Stimulated activated CD8-positive, alpha-beta memory T cell treated with anti-CD3 and anti-CD28 coated beads, Interleukin-2, amount 100 ng/mL, for 1 hour (primary cell): ENCODE measurements around the gene FBXO15.
A peak's percentile ranks its signal among the peaks of the same experiment; 100 is the strongest.

ENCODE experiments used
- DNase-seq, 2 donors: peaks; one replicate each; pipeline ENCODE4 v3.0.0-alpha.2; 2020; ENCODE audit warnings: low read depth in 2 of 2

FBXO15 gene, protein sequence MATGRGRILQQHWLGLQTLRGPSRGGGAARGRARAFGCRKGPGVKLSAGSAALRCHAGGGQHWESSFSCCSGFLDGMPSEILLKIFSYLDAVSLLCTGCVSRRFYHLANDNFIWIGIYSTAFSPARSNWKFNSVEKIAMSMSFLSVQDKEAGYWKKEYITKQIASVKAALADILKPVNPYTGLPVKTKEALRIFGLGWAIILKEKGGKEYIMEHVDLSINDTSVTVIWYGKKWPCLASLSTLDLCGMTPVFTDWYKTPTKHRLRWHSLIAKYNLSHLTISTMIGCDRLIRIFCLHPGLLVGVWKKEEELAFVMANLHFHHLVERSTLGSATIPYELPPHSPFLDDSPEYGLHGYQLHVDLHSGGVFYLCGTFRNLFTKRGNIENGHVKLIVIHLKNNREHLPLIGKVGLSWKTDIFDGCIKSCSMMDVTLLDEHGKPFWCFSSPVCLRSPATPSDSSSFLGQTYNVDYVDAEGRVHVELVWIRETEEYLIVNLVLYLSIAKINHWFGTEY

DNA sequence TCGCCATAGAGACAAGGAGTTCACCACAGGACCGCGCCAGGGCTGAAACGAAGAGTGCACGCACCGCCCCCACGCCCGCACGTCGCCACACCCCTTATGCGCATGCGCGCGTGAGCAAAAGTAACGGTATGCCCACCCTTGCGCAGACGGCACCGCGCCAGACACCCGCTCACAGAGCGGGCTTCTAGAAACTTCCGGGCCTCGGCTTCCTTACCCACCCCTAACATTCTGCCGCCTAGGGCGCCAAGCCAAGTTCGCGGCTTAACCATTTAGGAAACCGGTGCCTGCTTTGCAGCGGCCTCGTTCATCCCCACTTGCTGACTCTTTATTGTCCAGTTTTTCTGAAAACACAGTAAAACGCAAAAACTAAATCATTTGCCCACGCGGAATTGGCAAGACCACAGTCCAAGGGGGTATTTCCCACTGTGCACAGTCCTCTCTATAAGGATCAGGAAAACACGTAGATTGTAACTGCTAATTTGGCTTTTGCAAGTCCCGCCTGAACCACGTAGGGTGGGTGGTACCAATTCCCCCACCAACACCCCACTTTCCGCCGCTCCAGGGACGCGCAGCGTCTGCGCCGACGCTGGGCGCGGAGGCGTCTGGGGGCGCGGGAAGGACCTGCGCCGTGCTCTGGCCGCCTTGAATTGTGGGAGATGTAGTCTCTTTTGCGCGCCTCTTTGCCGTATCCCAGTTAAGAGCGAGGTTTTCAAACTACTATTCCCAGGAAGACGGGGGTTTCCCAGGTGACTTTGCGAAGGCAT lies at the start of gene FBXO15, which contains the start of gene TIMM21:
Gene FBXO15 (minus strand): TSS at position 56 of the 764 bp plus-strand sequence. CDS start 49 bp downstream, at position 7.
Gene TIMM21 (plus strand): TSS at position 745 of the 764 bp plus-strand sequence. CDS start 286 bp downstream, outside the sequence.
- peak; percentile 92 for DNase-seq

DNA sequence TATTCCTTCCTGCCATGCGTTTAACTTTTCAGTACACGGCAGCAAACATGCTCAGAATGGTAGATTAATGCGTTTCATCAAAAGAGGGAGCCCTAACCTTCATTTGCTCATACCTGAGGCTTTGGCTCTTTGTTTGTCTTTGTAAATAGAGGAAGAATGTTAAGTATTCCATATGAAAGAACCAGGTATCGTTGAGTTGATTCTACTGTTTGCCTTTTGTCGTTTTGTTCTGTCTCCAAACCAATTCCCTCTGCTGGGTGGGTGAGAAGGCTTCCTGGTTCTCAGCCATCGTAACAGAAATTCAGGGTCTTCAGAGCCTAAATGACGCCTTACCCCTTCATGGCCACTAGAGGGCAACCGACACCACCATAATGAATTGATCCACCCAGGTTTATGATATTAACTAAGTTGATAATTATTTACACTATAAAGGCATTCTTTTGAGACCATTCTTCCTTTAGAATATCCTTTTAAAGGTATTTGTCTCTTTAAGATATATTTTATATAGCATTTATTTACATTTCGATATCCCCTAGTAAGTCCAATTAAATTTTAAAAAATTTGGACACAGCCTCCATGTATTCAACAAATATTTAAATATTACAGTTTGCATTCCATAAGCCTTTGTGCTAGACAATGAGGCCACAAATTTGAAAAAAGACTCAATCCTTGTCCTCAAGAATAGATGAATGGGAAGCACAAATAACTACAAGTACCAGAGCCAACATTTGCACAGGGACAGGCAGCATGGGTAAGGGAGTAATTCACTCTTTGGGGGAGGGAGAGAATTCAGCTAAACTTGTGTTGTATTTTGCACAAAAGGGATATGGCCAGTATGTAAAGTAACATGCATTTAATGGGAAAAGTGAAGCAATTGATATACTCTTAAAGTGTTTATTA lies 48.8 kb upstream of the FBXO15 start:
- DNase-seq, result peak; percentile 10 to 16

DNA sequence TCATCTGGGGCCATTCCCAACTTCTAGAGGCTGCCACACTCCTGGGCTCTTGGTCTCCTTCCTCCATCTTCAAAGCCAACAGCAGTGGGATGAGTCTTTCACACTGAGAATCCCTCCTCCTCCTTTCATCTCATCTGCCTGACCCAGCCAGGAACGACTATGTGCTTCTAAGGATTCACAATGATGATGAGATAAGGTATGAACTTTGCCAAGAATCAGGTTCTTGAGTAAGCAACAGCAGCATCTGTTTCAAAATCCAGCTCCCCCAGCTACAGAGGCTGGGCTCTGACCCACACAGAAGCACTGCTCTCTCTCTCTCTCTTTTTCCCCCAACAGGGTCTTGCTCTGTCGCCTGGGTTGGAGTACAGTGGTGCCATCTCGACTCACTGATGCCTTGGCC lies 47.1 kb upstream of the FBXO15 start:
- DNase-seq, result no peak

DNA sequence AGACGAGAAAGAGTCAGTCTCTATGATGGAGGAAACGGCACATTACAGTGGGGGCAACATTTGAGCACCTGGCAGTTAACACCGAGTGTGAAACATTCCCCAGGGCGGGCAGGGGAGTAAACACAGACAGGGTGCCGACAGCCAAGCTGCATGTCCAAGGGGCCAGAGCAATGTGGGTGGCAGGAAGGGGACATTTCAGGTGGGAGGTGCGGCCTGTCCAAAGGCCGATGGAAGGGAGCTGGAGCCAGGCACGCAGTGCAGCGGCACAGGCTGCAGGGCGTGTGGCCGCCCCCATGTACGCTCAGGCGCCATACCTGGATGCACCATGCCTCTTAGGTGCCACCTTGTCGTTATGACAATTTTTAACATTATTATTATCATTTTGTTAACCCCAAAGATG lies 43.9 kb upstream of the FBXO15 start:
- no peak for DNase-seq

DNA sequence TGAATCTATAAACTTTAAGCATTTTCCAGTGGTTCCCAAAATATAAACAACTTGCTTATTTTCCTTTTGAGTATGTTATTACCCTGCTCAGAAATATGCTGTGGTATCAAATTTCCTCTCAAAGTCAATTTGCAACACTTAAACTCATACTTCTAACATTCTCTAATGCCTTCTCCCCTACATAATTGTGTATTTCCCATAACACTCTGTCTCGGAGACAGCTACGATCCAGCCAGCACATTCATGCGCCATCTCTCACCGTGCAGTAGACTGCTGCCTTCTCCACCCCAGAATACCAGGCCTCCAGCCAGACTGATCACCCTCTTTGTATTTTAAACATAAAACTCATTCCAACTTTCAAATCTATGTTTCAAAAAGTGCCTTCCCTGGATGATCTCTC lies 42.5 kb upstream of the FBXO15 start:
- no peak for DNase-seq

DNA sequence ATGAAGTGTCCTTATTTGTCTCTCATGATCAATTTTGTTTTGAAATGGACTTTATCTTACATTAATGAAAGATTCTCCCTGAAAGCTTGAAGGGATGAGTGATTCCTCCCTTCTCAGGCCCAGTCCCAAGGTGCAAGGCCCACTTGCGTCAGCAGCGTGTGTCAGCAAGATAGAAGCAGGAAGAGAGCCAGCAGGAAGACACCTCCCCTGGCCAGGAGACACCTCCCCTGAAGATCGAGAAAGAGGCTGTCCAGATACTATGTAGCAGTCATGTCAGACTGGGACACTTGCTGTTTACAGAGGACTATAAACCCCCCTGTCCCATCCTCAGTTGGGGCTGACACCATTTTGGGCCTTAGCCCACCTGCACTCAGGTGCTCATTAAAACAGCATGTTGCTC lies 39.0 kb upstream of the FBXO15 start:
- no peak for DNase-seq

DNA sequence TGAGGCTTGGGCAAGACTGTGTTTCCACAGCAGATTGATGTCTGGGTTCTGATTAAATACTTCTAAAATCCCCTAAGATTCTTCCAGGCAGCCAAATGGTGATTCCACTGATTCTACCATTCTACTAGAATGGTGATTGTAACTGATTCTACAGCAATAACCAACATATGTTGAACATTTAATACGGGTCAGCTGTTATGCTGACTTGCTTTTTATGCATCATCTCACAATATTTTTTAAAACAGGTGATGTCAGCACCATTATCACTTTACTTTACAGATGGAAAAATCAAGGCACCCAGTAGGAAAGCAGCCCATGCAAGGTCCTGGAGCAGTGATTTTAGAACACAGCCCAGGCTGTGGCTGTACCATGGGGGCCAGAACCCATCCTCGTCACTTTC lies 38.2 kb upstream of the FBXO15 start:
- DNase-seq, result no peak

DNA sequence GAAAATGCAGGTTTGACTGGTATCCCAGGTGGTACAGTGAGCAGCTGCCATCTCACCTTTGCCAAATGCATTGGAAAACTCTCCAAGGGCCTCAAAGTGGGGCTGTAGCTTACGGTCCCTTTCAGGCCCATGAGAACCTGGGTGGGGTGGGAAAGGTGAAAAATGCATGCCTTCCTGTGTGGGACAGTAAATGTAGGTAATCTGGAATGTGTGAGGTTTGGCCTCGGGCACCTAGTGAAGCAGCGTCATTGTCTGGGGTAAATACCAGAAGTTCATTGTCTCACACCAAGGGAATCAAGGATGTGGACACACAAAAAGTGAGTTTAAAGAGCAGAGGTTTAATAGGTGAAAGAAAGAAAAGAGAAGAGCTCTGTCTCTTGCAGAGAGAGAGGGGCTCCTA lies 37.2 kb upstream of the FBXO15 start:
- no peak for DNase-seq

DNA sequence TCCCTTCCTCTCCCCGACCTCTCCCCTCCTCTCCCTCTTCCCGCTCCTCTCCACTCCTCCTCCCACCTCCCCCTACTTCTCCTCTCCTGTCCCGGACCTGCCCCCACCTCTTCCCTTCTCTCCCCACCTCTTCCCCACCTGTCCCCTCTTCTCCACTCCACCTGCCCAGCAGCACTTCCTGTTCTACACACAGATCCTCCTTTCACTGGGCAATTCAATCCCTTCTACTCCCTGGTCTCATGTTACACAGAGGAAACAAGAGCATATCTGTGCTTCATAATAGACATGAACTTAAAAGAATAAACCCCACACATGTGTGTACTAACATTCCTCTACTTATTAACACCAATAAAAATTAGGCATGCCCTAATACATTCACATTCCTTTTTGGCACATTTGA lies 35.5 kb upstream of the FBXO15 start:
- DNase-seq, result no peak

DNA sequence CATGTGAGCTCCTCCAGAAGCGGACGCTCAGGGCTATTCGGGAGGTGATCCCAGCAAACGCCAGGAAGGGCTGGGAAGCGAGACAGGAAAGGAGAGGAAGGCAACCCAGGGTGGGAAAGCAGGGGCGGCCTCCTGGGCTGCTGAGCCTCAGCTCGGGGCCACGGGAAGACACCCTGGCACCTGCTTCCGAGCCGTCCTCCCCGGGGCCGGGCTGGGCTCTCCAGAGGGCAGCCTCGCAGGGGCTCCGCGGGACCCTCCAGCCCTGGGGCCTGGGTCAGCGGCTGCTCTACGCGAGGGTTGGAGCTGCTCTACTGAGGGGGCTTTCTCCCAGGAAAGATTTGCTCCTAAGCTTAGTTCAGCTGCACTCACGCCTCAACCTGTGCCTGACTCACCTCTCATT lies 34.7 kb upstream of the FBXO15 start:
- no peak for DNase-seq

DNA sequence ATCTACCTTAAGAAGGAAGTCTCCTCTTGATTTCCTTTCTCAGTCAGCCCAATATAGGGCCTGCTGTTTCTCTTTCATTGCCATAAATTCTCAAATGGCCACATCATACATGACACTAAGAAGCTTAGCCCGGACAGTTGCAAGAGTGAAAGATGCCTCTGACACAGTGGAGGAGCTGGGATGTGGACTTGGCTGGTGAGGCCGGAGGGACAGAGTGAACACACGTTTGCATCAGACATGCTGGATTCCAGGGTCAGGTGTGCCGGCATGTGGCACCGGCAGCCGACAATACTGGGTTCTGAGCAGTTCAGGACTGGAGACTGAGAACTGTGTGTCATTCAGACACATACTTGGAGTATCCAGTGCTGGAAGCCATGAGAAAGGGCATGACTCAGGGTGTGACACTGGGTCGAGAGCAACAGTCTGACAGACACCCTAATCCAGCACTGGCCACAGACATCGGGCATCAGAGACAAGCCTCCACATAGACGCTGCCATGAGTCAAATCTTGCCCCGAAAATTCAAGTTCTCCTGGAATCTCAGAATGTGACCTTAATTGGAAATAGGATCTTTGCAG lies 32.1 kb upstream of the FBXO15 start:
- DNase-seq, result no peak

DNA sequence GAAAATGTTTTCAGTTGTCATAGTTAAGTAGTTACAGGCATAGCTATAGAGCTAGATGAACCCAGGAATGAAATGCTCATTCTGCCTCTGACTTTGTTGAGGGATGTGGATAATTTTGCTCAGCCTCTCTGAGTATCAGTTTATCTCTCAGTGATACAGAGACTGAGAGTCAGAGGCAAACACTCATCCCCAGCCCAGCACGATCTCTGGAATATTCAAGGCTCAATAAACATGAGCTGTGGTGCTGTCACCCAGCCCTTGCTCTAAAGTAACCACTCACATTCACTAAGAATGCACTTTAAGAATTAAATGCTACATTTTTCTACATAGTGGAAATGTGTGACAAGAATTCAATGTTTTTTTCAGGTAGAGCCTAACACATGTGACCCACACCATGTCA lies 31.2 kb upstream of the FBXO15 start:
- DNase-seq, result no peak

DNA sequence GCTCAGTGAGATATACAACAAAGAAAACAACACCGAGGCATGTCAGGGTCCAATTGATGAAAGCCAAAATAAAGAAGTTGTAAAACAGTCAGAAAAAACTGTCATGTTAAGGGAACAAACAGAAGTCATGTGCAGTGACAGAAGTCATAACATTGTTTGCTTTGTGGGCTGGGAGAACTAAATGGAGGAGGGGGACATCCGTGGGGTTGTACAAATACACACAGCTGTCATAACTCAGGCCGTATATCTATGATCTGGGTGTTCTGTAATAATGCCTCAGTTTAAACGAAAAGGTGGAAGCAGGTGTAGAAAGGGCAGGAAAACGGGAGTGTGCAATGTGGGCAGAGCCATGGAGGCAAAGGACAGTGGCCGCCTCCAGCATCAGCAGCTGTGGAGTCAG lies 28.0 kb upstream of the FBXO15 start:
- DNase-seq, result no peak

DNA sequence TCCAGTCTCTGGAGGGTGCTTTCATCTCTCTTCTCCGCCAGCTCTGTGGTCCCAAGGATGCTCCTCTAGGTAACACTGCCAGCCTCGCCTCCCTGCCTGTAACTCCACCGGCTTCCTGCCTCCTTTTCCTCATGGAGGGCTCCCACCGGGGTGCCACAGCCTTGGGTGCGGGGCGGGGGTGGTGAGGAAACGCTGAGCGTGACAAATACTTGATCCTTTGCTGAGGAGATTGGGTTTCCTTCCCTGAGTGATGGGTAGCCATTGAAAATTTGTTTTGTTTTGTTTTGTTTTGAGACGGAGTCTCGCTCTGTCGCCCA lies 25.8 kb upstream of the FBXO15 start:
- DNase-seq, result no peak

DNA sequence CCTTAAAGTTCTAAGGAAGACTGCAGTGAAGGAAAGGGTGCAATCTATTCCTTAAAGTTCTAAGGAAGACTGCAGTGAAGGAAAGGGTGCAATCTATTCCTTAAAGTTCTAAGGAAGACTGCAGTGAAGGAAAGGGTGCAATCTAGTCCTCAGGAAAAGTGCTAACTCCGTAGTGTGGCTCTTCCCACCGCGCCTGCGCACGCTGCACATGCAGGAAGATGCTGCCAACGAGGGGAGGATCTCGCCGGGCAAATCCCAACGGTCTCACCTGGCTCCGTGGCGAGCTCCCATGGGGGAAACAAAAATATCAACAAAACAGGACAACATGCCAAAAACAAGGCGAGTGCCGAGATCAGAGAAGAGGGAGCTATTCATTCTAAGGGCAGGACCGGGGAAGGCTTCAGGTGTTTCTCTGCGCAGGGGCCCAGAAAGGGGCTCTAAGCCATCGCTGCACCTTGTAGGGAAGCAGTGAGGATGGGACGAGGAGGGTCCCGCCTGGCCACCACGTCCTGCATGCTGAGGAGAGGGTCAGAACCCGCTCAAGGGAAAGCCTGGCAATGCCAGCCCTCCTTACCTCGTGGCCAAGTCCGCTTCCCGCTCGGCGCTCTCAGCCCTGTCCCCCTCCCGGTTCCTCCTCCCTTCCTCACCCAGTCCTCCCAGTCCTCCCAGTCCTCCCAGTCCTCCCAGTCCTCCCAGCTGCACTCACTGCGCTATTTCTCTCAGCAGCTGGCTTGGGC lies 25.2 kb upstream of the FBXO15 start:
- DNase-seq, result no peak

DNA sequence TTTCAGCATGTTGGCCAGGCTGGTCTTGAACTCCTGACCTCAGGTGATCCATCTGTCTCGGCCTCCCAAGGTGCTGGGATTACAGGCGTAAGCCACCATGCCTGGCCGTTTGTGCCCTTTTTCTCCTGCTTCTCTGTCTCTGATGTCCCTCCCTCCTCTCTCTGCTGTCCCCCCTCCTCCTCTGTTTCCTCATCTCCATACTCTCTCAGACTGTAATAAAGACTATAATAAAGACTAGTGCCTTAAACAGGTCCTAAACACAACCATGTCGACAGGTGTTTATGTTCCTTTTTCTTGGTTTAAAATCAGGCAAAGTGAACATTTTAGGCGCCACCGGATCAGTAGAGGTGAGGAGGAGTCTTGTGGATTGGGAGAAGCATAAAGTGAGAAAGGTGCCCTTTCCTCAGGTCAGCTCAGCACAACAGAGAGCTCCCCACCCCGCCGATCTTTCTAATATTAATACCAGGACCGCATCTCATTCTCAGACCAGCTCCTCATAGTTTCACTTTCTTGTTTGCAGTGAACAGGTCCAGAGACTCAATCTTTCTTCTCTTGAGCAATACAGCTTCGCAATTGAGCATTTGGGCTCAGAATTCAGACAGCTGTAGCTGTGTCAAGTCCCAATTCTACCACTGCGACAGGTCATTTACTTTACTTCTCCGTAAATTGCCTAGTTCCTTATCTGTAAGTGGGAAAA lies 24.4 kb upstream of the FBXO15 start:
- DNase-seq, result no peak

DNA sequence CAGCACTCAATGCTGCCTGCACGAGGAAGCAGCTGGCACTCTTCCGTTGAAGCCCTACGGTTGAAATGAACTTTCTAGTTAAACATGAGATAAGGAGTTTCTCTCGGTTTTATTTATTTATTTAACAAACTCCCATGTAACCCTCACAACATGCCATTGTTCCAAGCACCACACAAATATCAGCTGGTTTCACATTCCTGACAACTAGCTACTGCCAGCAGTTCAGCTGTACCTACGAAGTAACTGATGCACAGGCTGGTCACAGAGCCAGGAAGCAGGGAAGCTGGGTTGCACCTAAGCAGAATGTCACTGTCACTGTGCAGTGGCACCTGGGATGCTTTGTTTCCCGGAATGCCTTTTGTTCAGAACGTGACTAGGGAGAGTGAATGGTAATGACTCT lies 18.8 kb upstream of the FBXO15 start:
- DNase-seq, result no peak

DNA sequence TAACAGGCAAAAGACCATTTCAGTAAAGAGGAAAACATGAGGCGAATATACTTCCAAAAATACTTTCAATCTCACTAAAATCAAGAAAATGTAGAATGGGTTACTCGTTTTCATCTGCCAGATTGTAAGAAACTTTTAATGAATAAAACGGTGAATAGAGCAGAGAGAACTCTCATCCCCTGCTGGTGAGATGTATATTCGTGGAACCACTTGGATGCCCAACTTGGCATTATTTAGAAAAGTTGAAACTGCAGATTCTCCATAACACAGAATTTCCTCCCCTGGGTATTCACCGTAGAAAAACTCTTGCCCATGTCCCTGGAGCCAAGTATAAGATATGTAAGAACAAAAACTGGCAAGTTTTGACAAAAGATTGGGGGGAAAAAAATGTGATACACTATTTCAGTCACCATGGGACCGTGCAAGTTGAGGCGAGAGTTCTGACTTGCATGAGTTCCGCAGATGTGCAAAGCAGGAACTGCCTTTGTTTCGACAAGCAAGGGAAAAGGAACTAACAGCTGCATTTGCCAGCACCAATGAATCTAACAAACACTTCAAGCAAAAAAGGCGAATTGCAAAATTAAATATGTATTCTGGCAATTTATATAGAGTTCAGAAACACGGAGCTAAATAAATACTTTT lies 15.5 kb upstream of the FBXO15 start:
- no peak for DNase-seq

DNA sequence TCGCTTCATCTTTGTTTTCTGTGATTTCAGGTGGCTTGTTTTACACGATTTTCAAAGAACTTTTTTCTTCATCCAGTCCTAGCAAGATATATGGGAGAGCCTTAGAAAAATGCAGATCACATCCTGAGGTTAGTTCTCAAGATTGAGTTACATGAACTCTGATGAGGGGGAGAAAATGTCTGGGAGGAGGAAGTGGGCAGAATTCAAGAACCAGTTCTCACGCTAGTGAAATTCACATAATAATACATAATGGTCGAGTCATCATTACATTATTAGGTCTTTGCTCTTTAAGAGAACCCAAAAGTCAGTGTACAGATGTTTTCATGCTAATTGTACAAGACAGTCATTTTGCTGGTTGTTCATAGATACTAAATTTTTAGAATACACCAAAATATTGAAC lies 7.6 kb upstream of the FBXO15 start:
- DNase-seq, result no peak

DNA sequence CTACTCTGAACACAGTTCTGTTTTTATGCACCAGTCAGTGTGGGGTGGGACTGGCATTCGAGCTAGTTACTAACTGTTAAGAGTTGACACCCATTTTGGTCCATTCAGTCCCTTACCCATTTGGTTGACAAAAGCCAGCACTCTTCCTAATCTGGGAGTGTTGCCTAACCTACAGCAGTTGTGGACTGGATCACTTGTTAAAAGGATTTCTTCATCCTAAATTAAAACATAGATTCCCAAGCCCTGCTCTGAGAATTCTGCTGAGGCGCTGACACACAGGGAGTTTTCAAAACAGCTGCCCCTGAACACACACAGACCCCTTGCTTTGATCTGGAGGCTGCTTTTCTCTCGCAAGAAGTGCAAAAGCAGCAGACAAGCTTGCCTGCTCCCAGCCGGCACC lies 7.1 kb upstream of the FBXO15 start:
- no peak for DNase-seq
